ENCODE data around the gene LCN12. TPM values are rescaled to one million over a fixed set of nuclear protein-coding genes. Genes with fewer than 3 reads are reported as not detected.

Gene LCN12
- total and polyA plus RNA-seq, 2 donors from 2014 or later = 35.5 to 42.9 TPM

DNA sequence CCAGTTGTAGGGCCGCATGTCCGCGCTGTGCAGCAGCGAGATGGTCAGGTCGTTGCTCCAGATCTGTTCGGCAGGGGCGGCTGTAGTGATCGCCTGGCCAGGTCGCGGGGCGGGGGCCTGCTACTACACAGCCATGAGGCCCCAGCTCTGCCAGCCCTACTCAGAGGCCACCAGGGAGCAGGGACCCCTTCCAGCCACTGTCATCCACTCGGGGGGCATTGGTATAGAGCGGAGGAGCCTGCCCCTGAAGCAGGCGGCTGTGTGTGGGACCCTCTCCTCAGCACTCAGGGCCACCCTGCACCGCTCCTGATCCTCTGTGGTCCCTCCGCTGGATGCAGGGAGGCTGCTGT lies 9.2 kb upstream of the LCN12 start:
- FAIRE-seq (no peak), DNase-seq (peak in 1 of 5 donors; percentile 80)
- H3K4me1 ChIP-seq (ENCODE audit: control insufficient read depth in 2 of 3, insufficient read depth in 2 of 3, low read depth in 1 of 3, low read length in 3 of 3) = peaks cover 0 to 12% (median 2%) of the 10 kb centered on the region in 3 donors
- no peaks in the 10 kb centered on the region for H3K27me3 ChIP-seq (ENCODE audit: control insufficient read depth, insufficient read depth, low read length)
- H3K9me3 ChIP-seq (ENCODE audit: control insufficient read depth in 2 of 3, insufficient read depth in 1 of 3, low read length in 3 of 3) = no peaks in the 10 kb centered on the region
- peaks cover 0 to 23% (median 7%) of the 10 kb centered on the region in 3 donors for H3K36me3 ChIP-seq (ENCODE audit: control insufficient read depth in 2 of 3, insufficient read depth in 3 of 3, low read length in 3 of 3)
- no peak overlapping the region for H3K27ac ChIP-seq (ENCODE audit: low read depth in 2 of 2, low read length in 2 of 2)
- no peak overlapping the region for H3K4me3 ChIP-seq (ENCODE audit: low read length in 3 of 3)
- intact Hi-C loops (cut with DNase I) = loop anchor here (10.0 kb wide), 2 partner anchors 98 to 148 kb away; partner anchors contain the start of genes AJM1, CCDC183, PHPT1 and TMEM141
- no peak for TF ChIP-seq CTCF (IDR thresholded peaks at IDR 0.05; ENCODE audit: borderline replicate concordance, extremely low read depth, insufficient read depth)
- no peak overlapping the region for H3K9ac ChIP-seq (ENCODE audit: low read length in 3 of 3)

DNA sequence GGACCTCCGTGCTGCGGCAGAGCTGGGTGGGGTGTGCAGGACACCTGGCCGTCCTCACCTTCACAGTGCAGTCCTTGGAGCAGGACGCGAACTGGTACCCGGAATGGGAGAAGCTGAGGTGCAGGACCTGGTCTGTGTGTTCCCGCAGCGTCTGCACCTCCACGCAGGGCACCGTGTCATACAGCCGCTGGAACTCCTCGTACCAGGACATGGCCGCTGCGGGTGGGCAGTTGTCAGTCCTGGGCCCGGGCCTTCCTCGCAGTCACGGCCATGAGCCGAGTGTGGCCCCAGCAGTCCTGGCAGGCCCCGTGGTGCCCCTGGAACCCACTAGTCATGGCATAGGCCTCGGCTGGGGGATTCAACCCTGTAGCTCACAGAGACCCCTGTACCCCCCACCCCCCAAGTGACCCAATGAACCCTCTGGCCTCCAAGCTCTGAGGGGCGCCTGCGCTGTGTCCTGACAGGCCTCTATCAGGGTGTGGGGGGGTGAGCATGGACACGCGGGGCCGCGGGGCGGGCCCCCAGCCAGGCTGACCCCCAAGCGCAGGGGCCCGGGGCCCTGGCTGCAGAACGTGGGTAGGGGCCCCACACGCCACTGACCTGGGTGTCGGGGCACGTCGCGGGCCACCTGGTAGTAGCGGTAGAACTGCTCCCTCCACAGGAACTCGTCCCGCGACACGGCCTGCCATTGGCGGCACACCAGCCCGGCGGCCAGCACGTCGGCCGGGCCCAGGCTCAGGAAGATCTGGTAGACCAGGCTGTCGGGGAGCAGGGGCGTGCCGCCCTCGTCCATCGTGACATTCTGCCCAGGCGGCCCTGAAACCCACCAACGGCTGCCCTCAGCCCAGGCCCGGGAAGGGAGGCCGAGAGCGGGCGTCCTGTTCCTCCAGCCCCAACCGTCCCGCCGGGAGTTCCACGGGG lies 8.5 kb upstream of the LCN12 start:
- Histone ChIP-seq H3K4me1 (ENCODE audit: control insufficient read depth in 2 of 3, insufficient read depth in 2 of 3, low read depth in 1 of 3, low read length in 3 of 3) (peaks cover 0 to 16% (median 4%) of the 10 kb centered on the region in 3 donors), H3K36me3 (ENCODE audit: control insufficient read depth in 2 of 3, insufficient read depth in 3 of 3, low read length in 3 of 3) (peaks cover 0 to 23% (median 7%) of the 10 kb centered on the region in 3 donors), H3K4me3 (ENCODE audit: low read length in 3 of 3) (peak overlapping the region; percentile 30 to 84 (median 63)), H3K9ac (ENCODE audit: low read length in 3 of 3) (peak overlapping the region in 2 of 3 donors; percentile 50 to 67), H3K9me3 (ENCODE audit: control insufficient read depth in 2 of 3, insufficient read depth in 1 of 3, low read length in 3 of 3) (no peaks in the 10 kb centered on the region), H3K27ac (ENCODE audit: low read depth in 2 of 2, low read length in 2 of 2) (peak overlapping the region; percentile 68 to 83), H3K27me3 (ENCODE audit: control insufficient read depth, insufficient read depth, low read length) (no peaks in the 10 kb centered on the region)
- DNase-seq = peak in 1 of 5 donors; percentile 90
- TF ChIP-seq CTCF (IDR thresholded peaks at IDR 0.05; ENCODE audit: borderline replicate concordance, extremely low read depth, insufficient read depth) = no peak
- no peak for FAIRE-seq
- intact Hi-C loops (cut with DNase I) = loop anchor here (10.0 kb wide), 2 partner anchors 99 to 149 kb away; partner anchors contain the start of genes AJM1, CCDC183, PHPT1 and TMEM141

- peak overlapping the region; percentile 30 to 84 (median 63) for H3K4me3 ChIP-seq (ENCODE audit: low read length in 3 of 3)
- no peak for TF ChIP-seq CTCF (IDR thresholded peaks at IDR 0.05; ENCODE audit: borderline replicate concordance, extremely low read depth, insufficient read depth)
- no peak for FAIRE-seq
- H3K27me3 ChIP-seq (ENCODE audit: control insufficient read depth, insufficient read depth, low read length) = no peaks in the 10 kb centered on the region
- peaks cover 0 to 18% (median 9%) of the 10 kb centered on the region in 3 donors for H3K4me1 ChIP-seq (ENCODE audit: control insufficient read depth in 2 of 3, insufficient read depth in 2 of 3, low read depth in 1 of 3, low read length in 3 of 3)
- no peaks in the 10 kb centered on the region for H3K9me3 ChIP-seq (ENCODE audit: control insufficient read depth in 2 of 3, insufficient read depth in 1 of 3, low read length in 3 of 3)
- peak overlapping the region; percentile 68 to 83 for H3K27ac ChIP-seq (ENCODE audit: low read depth in 2 of 2, low read length in 2 of 2)
- intact Hi-C loops (cut with DNase I) = loop anchor here (10.0 kb wide), 2 partner anchors 99 to 149 kb away; partner anchors contain the start of genes AJM1, CCDC183, PHPT1 and TMEM141
- H3K9ac ChIP-seq (ENCODE audit: low read length in 3 of 3) = peak overlapping the region in 1 of 3 donors; percentile 67
- H3K36me3 ChIP-seq (ENCODE audit: control insufficient read depth in 2 of 3, insufficient read depth in 3 of 3, low read length in 3 of 3) = peaks cover 0 to 23% (median 7%) of the 10 kb centered on the region in 3 donors
- peak in 1 of 5 donors; percentile 80 for DNase-seq
These were observed 7.9 kb upstream of the LCN12 start for GRCh38 chr9:136944212-136944518.

Measured in kidney (tissue), 14 donors.